T-helper 1 cell treated with Interleukin-12 subunit alpha and Interleukin-12 subunit beta and Interleukin-4 antibody, amounts not matched to agents 30 μg/mL and 1 μg/mL, for 36 hours (primary cell): ENCODE measurements around the gene TMEM72.

Experiments used
- H3K27ac Mint-ChIP-seq: one replicate; pipeline ENCODE4 v1.8.0; 2021; ENCODE audit warnings: mild to moderate bottlenecking, mixed read lengths
- H3K27me3 Mint-ChIP-seq: one replicate; pipeline ENCODE4 v1.8.0; 2021; ENCODE audit warnings: low read depth, mixed read lengths
- H3K36me3 Mint-ChIP-seq: one replicate; pipeline ENCODE4 v1.8.0; 2021; ENCODE audit warnings: low read depth, mixed read lengths
- H3K4me1 Mint-ChIP-seq: one replicate; pipeline ENCODE4 v1.8.0; 2021; ENCODE audit warnings: low read depth, mixed read lengths
- H3K4me3 Mint-ChIP-seq: one replicate; pipeline ENCODE4 v1.8.0; 2021; ENCODE audit warnings: mild to moderate bottlenecking, moderate library complexity, mixed read lengths
- H3K9me3 Mint-ChIP-seq: one replicate; pipeline ENCODE4 v1.8.0; 2021; ENCODE audit warnings: mixed read lengths

Gene TMEM72

GRCh38 chr10:44899450-44900080, 11.6 kb upstream of the TMEM72 start:
- no peaks in the 10 kb centered on the region for H3K4me1 Mint-ChIP-seq
- H3K36me3 Mint-ChIP-seq = no peaks in the 10 kb centered on the region
- H3K9me3 Mint-ChIP-seq = no peaks in the 10 kb centered on the region
- H3K4me3 Mint-ChIP-seq = no peak overlapping the region
- peaks cover 3% of the 10 kb centered on the region for H3K27me3 Mint-ChIP-seq
- H3K27ac Mint-ChIP-seq = no peak overlapping the region

- H3K9me3 Mint-ChIP-seq = no peaks in the 10 kb centered on the region
- H3K4me1 Mint-ChIP-seq = no peaks in the 10 kb centered on the region
- H3K27me3 Mint-ChIP-seq = peaks cover 3% of the 10 kb centered on the region
- no peak overlapping the region for H3K4me3 Mint-ChIP-seq
- no peaks in the 10 kb centered on the region for H3K36me3 Mint-ChIP-seq
- no peak overlapping the region for H3K27ac Mint-ChIP-seq
Observed at GRCh38 chr10:44902941-44903545, 8.1 kb upstream of the TMEM72 start.

- Mint-ChIP-seq H3K36me3 (no peaks in the 10 kb centered on the region), H3K4me3 (no peak overlapping the region), H3K27me3 (no peaks in the 10 kb centered on the region), H3K27ac (no peak overlapping the region), H3K4me1 (no peaks in the 10 kb centered on the region), H3K9me3 (no peaks in the 10 kb centered on the region)
Observed at GRCh38 chr10:44906486-44906885, 4.7 kb upstream of the TMEM72 start.

DNA sequence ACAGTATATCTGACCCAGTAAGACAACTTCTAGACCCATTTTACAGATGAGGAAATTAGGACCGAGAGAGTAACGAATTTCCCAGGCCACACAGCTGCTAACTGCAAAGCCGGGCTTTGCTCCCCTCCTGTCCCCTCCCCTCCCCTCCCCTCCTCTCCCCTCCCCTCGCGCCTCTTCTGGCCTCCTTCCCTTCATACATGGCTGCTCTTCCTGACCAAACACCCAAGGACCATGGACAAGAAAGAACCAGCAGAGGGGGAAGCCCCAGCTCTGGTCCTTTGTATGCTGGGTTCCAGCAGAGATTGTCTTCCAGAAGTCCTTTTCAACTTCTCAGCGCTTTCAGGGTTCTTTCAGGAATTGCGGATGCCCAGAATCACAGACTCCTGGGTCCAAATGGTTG, 3.6 kb upstream of the TMEM72 start:
- H3K27me3 Mint-ChIP-seq = no peaks in the 10 kb centered on the region
- no peak overlapping the region for H3K27ac Mint-ChIP-seq
- no peaks in the 10 kb centered on the region for H3K36me3 Mint-ChIP-seq
- no peaks in the 10 kb centered on the region for H3K9me3 Mint-ChIP-seq
- no peaks in the 10 kb centered on the region for H3K4me1 Mint-ChIP-seq
- no peak overlapping the region for H3K4me3 Mint-ChIP-seq

DNA sequence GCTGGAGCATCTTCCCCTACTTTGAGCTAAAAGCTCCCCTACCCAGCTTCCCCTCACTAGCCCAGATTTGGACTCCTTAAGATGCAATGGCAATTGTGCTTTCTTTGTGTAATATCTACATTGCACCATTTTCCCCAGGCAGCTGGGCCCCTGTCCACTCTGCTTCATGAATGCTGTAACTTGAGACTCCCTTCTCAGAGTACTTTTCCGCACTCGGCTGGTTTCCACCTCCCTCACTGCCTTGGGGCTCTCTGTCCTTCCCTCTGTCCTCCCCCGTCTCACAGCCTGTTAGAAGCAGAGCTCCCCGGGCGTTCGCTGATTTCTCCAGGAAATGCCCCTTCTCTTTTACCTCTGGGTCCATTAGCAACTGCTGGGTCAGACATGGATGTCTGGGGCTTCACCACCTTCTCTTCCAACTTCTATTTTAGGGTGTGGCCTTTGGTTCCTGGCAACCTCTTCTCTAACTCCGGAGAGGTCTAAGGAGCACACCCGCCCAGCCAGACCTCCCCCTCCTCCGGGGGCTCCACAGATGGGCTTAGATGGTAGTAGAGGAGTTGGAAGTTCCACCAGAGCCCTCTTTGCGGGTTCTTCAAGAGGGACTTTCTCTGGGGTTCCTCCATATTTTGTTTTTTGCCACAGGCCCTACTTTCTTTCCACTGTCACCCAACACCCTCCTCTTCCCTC, 2.9 kb upstream of the TMEM72 start:
- Mint-ChIP-seq H3K27ac (no peak overlapping the region), H3K4me1 (peaks cover 2% of the 10 kb centered on the region), H3K4me3 (no peak overlapping the region), H3K36me3 (no peaks in the 10 kb centered on the region), H3K27me3 (no peaks in the 10 kb centered on the region), H3K9me3 (no peaks in the 10 kb centered on the region)

GRCh38 chr10:44908936-44909630, 2.1 kb upstream of the TMEM72 start:
- H3K27me3 Mint-ChIP-seq = no peaks in the 10 kb centered on the region
- no peak overlapping the region for H3K4me3 Mint-ChIP-seq
- no peaks in the 10 kb centered on the region for H3K9me3 Mint-ChIP-seq
- H3K36me3 Mint-ChIP-seq = no peaks in the 10 kb centered on the region
- H3K4me1 Mint-ChIP-seq = peaks cover 11% of the 10 kb centered on the region
- H3K27ac Mint-ChIP-seq = no peak overlapping the region

GRCh38 chr10:44909910-44910309, 1.2 kb upstream of the TMEM72 start:
- Mint-ChIP-seq H3K9me3 (no peaks in the 10 kb centered on the region), H3K4me1 (peaks cover 12% of the 10 kb centered on the region), H3K4me3 (no peak overlapping the region), H3K27ac (no peak overlapping the region), H3K27me3 (no peaks in the 10 kb centered on the region), H3K36me3 (no peaks in the 10 kb centered on the region)

DNA sequence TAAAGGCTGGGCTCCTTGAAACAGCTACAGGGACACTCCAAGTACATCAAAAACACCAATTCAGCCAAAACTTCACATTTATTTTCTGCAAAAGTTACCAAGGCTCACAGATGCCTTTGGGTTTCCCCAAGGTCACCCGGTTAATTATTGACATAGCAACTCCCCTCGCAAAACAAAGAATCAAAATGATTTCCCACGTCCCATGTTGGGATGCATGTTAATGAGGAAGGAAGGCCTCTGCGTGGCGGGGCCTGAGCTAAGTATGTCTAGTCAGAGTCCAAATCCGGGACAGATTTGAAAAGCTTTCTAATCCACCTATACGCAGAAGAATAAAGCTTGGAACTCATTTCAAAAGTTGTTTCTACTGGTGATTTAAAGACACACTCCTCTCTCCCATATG, 535 bp upstream of the TMEM72 start:
- peaks cover 12% of the 10 kb centered on the region for H3K4me1 Mint-ChIP-seq

GRCh38 chr10:44911951-44912350, 814 bp downstream of the TMEM72 start:
- Mint-ChIP-seq H3K9me3 (no peaks in the 10 kb centered on the region), H3K27ac (no peak overlapping the region), H3K4me1 (peaks cover 12% of the 10 kb centered on the region), H3K36me3 (no peaks in the 10 kb centered on the region), H3K4me3 (no peak overlapping the region), H3K27me3 (peaks cover under 1% of the 10 kb centered on the region)

More for the DNA sequence above, 535 bp upstream of the TMEM72 start:
- H3K27ac Mint-ChIP-seq = no peak overlapping the region
- H3K9me3 Mint-ChIP-seq = no peaks in the 10 kb centered on the region
- no peak overlapping the region for H3K4me3 Mint-ChIP-seq
- no peaks in the 10 kb centered on the region for H3K27me3 Mint-ChIP-seq
- H3K36me3 Mint-ChIP-seq = no peaks in the 10 kb centered on the region

GRCh38 chr10:44913350-44914081, 2.4 kb downstream of the TMEM72 start:
- Mint-ChIP-seq H3K4me1 (peaks cover 12% of the 10 kb centered on the region), H3K27me3 (peaks cover 12% of the 10 kb centered on the region), H3K9me3 (no peaks in the 10 kb centered on the region), H3K4me3 (peak overlapping the region; percentile 28), H3K27ac (peak overlapping the region; percentile 78), H3K36me3 (no peaks in the 10 kb centered on the region)

- peaks cover 12% of the 10 kb centered on the region for H3K4me1 Mint-ChIP-seq
- H3K27me3 Mint-ChIP-seq = peaks cover 20% of the 10 kb centered on the region
- no peaks in the 10 kb centered on the region for H3K36me3 Mint-ChIP-seq
- no peaks in the 10 kb centered on the region for H3K9me3 Mint-ChIP-seq
- H3K27ac Mint-ChIP-seq = no peak overlapping the region
- no peak overlapping the region for H3K4me3 Mint-ChIP-seq
Observed at GRCh38 chr10:44914891-44915290, 3.8 kb downstream of the TMEM72 start.

DNA sequence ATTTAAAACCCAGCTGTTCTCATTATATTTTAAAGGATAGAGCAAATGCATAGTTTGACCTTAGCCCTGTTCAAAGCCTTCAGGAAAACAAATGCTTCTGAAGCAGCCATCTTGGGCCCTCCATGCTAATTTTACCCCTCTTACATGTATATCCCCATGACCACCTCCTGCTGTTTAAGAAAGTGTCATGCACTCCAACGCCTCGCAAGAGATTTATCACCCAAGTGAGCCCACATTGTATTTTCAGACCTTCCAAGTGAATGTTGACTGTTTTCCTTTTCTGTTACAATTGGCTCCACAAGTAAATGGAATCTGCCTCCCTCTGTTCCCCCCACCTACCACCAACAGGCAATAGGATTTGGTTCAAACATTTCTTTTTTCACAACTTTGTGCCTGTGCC, 5.3 kb downstream of the TMEM72 start:
- H3K36me3 Mint-ChIP-seq = no peaks in the 10 kb centered on the region
- H3K4me1 Mint-ChIP-seq = peaks cover 12% of the 10 kb centered on the region
- H3K9me3 Mint-ChIP-seq = no peaks in the 10 kb centered on the region
- no peak overlapping the region for H3K4me3 Mint-ChIP-seq
- peaks cover 23% of the 10 kb centered on the region for H3K27me3 Mint-ChIP-seq
- no peak overlapping the region for H3K27ac Mint-ChIP-seq

- H3K9me3 Mint-ChIP-seq = no peaks in the 10 kb centered on the region
- H3K4me1 Mint-ChIP-seq = peaks cover 12% of the 10 kb centered on the region
- no peaks in the 10 kb centered on the region for H3K36me3 Mint-ChIP-seq
- H3K4me3 Mint-ChIP-seq = no peak overlapping the region
- H3K27ac Mint-ChIP-seq = no peak overlapping the region
- H3K27me3 Mint-ChIP-seq = peaks cover 23% of the 10 kb centered on the region
Observed at GRCh38 chr10:44917848-44918247, 6.7 kb downstream of the TMEM72 start.

- Mint-ChIP-seq H3K27ac (no peak overlapping the region), H3K4me1 (no peaks in the 10 kb centered on the region), H3K4me3 (no peak overlapping the region), H3K36me3 (no peaks in the 10 kb centered on the region), H3K27me3 (peaks cover 23% of the 10 kb centered on the region), H3K9me3 (no peaks in the 10 kb centered on the region)
Observed at GRCh38 chr10:44920252-44920651, 9.1 kb downstream of the TMEM72 start.
